H1 (cell line): ENCODE data around the gene SLC8B1. TPM values are rescaled to one million over a fixed set of nuclear protein-coding genes. Genes with fewer than 3 reads are reported as not detected.

Experiments
- RBBP5 ChIP-seq: IDR thresholded peaks from 2 replicates; pipeline ENCODE4 v1.7.1; 2012; ENCODE audit warnings: low read depth, mild to moderate bottlenecking, inconsistent platforms, low read length, moderate library complexity, borderline replicate concordance
- RNF2 ChIP-seq: fragments of 200-900, 300-1000 bp; sonication (generic); IDR thresholded peaks from 2 replicates; pipeline ENCODE4 v1.7.1; 2016; ENCODE audit warnings: borderline replicate concordance, low read depth, mild to moderate bottlenecking, antibody characterized with exemption, low read length; ENCODE audit not compliant: poor library complexity, severe bottlenecking; ENCODE audit errors: missing control alignments
- TAF1 ChIP-seq: IDR thresholded peaks from 2 replicates; pipeline ENCODE4 v1.6.1; 2011; ENCODE audit warnings: mild to moderate bottlenecking, low read depth, low read length
- polyA plus RNA-seq, 7 experiments: library from polyadenylated mRNA; depleted of rRNA in 3 of 7; stranded (reverse) in 5 of 7; unstranded in 2 of 7; fragments of >200 nt in 5 of 7; fragments of 200-250 nt in 2 of 7; gene quantifications; 1 replicate in 5 of 7; 2 replicates in 1 of 7; 4 replicates in 1 of 7; pipeline versions ENCODE4 v1.2.1 to v1.2.3, GENCODE V29; 2011 to 2013; ENCODE audit warnings: missing spikeins in 2 of 7, mixed read lengths in 2 of 7
- total RNA-seq: library from RNA; stranded (reverse); fragmentation: NEBNext Ultra II Directional; extraction: Animal tissue kit (Norgen Biotek cat#: 25700); gene quantifications from 2 replicates; pipeline ENCODE4 v1.2.1, GENCODE V29; 2021
- TF ChIP-seq, protein P1 (sequence below): fragments of 300-600 bp; sonication (generic); IDR thresholded peaks from 2 replicates; pipeline ENCODE4 v1.7.1; 2012; ENCODE audit warnings: low read length, moderate library complexity, mild to moderate bottlenecking, inconsistent platforms; ENCODE audit not compliant: insufficient replicate concordance
- TF ChIP-seq, protein P2 (sequence below): IDR thresholded peaks from 2 replicates; pipeline ENCODE4 v1.6.1; 2011; ENCODE audit warnings: low read length, improper control_type of control experiment

Gene SLC8B1
- total and polyA plus RNA-seq, 2 of the 8 experiments (the other 6 are each of a cell fraction or from before 2014, with no cell fraction given), result 11.2 to 19.1 TPM

DNA sequence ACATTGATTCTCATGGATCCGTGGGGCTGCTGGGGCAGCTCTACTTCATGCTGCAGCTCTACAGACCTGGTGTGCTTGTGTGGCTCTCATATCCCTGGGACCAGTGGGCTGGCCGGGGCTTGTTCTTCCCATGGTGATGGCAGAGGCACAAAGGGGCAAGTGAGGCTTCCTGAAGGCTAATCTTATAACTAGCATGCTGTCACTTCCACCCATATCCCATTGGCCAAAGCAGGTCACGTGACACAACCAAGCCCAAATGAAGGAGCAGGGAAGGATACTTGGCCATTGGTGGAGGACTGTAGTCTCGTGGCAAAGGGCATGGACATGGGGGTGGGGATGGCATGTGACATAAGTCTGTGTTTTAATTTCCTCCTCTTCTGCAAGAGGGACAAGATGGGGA lies 33.4 kb upstream of the SLC8B1 start (continued):
- TF ChIP-seq, protein P1, sequence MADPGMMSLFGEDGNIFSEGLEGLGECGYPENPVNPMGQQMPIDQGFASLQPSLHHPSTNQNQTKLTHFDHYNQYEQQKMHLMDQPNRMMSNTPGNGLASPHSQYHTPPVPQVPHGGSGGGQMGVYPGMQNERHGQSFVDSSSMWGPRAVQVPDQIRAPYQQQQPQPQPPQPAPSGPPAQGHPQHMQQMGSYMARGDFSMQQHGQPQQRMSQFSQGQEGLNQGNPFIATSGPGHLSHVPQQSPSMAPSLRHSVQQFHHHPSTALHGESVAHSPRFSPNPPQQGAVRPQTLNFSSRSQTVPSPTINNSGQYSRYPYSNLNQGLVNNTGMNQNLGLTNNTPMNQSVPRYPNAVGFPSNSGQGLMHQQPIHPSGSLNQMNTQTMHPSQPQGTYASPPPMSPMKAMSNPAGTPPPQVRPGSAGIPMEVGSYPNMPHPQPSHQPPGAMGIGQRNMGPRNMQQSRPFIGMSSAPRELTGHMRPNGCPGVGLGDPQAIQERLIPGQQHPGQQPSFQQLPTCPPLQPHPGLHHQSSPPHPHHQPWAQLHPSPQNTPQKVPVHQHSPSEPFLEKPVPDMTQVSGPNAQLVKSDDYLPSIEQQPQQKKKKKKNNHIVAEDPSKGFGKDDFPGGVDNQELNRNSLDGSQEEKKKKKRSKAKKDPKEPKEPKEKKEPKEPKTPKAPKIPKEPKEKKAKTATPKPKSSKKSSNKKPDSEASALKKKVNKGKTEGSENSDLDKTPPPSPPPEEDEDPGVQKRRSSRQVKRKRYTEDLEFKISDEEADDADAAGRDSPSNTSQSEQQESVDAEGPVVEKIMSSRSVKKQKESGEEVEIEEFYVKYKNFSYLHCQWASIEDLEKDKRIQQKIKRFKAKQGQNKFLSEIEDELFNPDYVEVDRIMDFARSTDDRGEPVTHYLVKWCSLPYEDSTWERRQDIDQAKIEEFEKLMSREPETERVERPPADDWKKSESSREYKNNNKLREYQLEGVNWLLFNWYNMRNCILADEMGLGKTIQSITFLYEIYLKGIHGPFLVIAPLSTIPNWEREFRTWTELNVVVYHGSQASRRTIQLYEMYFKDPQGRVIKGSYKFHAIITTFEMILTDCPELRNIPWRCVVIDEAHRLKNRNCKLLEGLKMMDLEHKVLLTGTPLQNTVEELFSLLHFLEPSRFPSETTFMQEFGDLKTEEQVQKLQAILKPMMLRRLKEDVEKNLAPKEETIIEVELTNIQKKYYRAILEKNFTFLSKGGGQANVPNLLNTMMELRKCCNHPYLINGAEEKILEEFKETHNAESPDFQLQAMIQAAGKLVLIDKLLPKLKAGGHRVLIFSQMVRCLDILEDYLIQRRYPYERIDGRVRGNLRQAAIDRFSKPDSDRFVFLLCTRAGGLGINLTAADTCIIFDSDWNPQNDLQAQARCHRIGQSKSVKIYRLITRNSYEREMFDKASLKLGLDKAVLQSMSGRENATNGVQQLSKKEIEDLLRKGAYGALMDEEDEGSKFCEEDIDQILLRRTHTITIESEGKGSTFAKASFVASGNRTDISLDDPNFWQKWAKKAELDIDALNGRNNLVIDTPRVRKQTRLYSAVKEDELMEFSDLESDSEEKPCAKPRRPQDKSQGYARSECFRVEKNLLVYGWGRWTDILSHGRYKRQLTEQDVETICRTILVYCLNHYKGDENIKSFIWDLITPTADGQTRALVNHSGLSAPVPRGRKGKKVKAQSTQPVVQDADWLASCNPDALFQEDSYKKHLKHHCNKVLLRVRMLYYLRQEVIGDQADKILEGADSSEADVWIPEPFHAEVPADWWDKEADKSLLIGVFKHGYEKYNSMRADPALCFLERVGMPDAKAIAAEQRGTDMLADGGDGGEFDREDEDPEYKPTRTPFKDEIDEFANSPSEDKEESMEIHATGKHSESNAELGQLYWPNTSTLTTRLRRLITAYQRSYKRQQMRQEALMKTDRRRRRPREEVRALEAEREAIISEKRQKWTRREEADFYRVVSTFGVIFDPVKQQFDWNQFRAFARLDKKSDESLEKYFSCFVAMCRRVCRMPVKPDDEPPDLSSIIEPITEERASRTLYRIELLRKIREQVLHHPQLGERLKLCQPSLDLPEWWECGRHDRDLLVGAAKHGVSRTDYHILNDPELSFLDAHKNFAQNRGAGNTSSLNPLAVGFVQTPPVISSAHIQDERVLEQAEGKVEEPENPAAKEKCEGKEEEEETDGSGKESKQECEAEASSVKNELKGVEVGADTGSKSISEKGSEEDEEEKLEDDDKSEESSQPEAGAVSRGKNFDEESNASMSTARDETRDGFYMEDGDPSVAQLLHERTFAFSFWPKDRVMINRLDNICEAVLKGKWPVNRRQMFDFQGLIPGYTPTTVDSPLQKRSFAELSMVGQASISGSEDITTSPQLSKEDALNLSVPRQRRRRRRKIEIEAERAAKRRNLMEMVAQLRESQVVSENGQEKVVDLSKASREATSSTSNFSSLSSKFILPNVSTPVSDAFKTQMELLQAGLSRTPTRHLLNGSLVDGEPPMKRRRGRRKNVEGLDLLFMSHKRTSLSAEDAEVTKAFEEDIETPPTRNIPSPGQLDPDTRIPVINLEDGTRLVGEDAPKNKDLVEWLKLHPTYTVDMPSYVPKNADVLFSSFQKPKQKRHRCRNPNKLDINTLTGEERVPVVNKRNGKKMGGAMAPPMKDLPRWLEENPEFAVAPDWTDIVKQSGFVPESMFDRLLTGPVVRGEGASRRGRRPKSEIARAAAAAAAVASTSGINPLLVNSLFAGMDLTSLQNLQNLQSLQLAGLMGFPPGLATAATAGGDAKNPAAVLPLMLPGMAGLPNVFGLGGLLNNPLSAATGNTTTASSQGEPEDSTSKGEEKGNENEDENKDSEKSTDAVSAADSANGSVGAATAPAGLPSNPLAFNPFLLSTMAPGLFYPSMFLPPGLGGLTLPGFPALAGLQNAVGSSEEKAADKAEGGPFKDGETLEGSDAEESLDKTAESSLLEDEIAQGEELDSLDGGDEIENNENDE, result no peak
- TF ChIP-seq TAF1, result no peak
- TF ChIP-seq, protein P2, sequence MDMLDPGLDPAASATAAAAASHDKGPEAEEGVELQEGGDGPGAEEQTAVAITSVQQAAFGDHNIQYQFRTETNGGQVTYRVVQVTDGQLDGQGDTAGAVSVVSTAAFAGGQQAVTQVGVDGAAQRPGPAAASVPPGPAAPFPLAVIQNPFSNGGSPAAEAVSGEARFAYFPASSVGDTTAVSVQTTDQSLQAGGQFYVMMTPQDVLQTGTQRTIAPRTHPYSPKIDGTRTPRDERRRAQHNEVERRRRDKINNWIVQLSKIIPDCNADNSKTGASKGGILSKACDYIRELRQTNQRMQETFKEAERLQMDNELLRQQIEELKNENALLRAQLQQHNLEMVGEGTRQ, result peak; percentile 67
- TF ChIP-seq RNF2, result no peak
- TF ChIP-seq RBBP5, result no peak
